ENCODE measurements around the gene TBX18.

Gene TBX18

DNA sequence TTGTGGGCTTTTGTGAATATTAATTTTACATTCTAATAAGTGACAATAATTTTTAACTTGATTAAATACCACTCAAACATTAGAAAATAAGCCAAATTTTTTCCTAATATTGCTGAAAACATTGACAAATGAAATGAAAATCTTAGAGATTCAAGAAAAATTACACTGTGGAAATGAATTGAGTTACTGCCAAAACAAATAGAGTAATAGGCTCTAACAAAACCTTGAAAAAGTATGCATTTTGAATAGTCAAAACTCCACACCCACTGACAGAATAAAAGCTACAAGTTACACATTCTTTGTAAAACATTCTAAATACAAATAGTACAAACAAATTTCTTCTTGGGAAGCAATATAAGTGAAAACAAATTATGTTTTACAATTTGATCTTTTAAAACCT lies 5.9 kb downstream of the TBX18 start:
- no peak overlapping the region for H3K4me3 ChIP-seq (ENCODE audit: insufficient read length, low read depth)
- peaks cover 35% of the 10 kb centered on the region for H3K27me3 ChIP-seq (ENCODE audit: insufficient read depth, insufficient read length)
- no peaks in the 10 kb centered on the region for H3K9me3 ChIP-seq (ENCODE audit: insufficient read depth, low read length)
- no peaks in the 10 kb centered on the region for H3K4me1 ChIP-seq (ENCODE audit: insufficient read depth, insufficient read length)
- TF ChIP-seq ZNF274 (IDR thresholded peaks at IDR 0.05; ENCODE audit: low read depth, low read length) (no peak), YY1 (IDR thresholded peaks at IDR 0.05; ENCODE audit: insufficient read depth, insufficient read length) (no peak), SUZ12 (IDR thresholded peaks at IDR 0.05; ENCODE audit: extremely low read depth, insufficient read depth, insufficient read length) (no peak)
- no peaks in the 10 kb centered on the region for H3K36me3 ChIP-seq (ENCODE audit: insufficient read depth, insufficient read length, low read length)
- no peak for DNase-seq (ENCODE audit: low read depth, low spot score)
- no peak overlapping the region for H3K9ac ChIP-seq (ENCODE audit: insufficient read length, low read depth)

GRCh38 chr6:84756877-84757276 lies 7.5 kb downstream of the TBX18 start:
- Histone ChIP-seq H3K36me3 (ENCODE audit: insufficient read depth, insufficient read length, low read length) (no peaks in the 10 kb centered on the region), H3K9ac (ENCODE audit: insufficient read length, low read depth) (no peak overlapping the region), H3K4me3 (ENCODE audit: insufficient read length, low read depth) (no peak overlapping the region), H3K9me3 (ENCODE audit: insufficient read depth, low read length) (no peaks in the 10 kb centered on the region), H3K27me3 (ENCODE audit: insufficient read depth, insufficient read length) (peaks cover 19% of the 10 kb centered on the region), H3K4me1 (ENCODE audit: insufficient read depth, insufficient read length) (no peaks in the 10 kb centered on the region)
- DNase-seq (ENCODE audit: low read depth, low spot score): no peak
- TF ChIP-seq SUZ12 (IDR thresholded peaks at IDR 0.05; ENCODE audit: extremely low read depth, insufficient read depth, insufficient read length) (no peak), ZNF274 (IDR thresholded peaks at IDR 0.05; ENCODE audit: low read depth, low read length) (no peak), YY1 (IDR thresholded peaks at IDR 0.05; ENCODE audit: insufficient read depth, insufficient read length) (no peak)

GRCh38 chr6:84756466-84756865 lies 7.9 kb downstream of the TBX18 start:
- Histone ChIP-seq H3K4me3 (ENCODE audit: insufficient read length, low read depth) (no peak overlapping the region), H3K27me3 (ENCODE audit: insufficient read depth, insufficient read length) (peaks cover 15% of the 10 kb centered on the region), H3K4me1 (ENCODE audit: insufficient read depth, insufficient read length) (no peaks in the 10 kb centered on the region), H3K9me3 (ENCODE audit: insufficient read depth, low read length) (no peaks in the 10 kb centered on the region), H3K36me3 (ENCODE audit: insufficient read depth, insufficient read length, low read length) (no peaks in the 10 kb centered on the region), H3K9ac (ENCODE audit: insufficient read length, low read depth) (no peak overlapping the region)
- DNase-seq (ENCODE audit: low read depth, low spot score): no peak
- TF ChIP-seq SUZ12 (IDR thresholded peaks at IDR 0.05; ENCODE audit: extremely low read depth, insufficient read depth, insufficient read length) (no peak), ZNF274 (IDR thresholded peaks at IDR 0.05; ENCODE audit: low read depth, low read length) (no peak)

DNA sequence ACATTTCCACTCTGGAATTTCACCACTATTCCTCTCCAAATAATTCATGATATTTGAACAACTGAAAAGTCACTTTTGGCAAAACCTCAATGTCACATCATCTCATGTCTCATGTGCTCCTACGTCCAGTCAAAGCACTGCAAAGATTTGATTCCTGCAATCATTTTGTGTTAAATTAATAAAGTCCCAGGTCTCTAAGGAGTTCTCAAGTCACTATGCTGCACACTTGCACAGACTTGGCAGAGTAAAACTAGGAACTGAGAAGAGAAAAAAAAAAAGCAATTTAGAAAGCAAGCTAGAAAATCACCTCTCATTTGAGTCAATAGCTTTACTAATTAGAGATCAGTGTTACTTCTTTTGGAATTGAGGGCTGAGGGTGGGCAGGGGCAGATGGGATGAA lies 11.2 kb downstream of the TBX18 start:
- no peaks in the 10 kb centered on the region for H3K36me3 ChIP-seq (ENCODE audit: insufficient read depth, insufficient read length, low read length)
- H3K4me1 ChIP-seq (ENCODE audit: insufficient read depth, insufficient read length): no peaks in the 10 kb centered on the region
- H3K4me3 ChIP-seq (ENCODE audit: insufficient read length, low read depth): no peak overlapping the region
- DNase-seq (ENCODE audit: low read depth, low spot score): no peak
- no peaks in the 10 kb centered on the region for H3K9me3 ChIP-seq (ENCODE audit: insufficient read depth, low read length)
- H3K9ac ChIP-seq (ENCODE audit: insufficient read length, low read depth): no peak overlapping the region
- H3K27me3 ChIP-seq (ENCODE audit: insufficient read depth, insufficient read length): no peaks in the 10 kb centered on the region
- TF ChIP-seq SUZ12 (IDR thresholded peaks at IDR 0.05; ENCODE audit: extremely low read depth, insufficient read depth, insufficient read length): no peak
- no peak for TF ChIP-seq YY1 (IDR thresholded peaks at IDR 0.05; ENCODE audit: insufficient read depth, insufficient read length)
- TF ChIP-seq ZNF274 (IDR thresholded peaks at IDR 0.05; ENCODE audit: low read depth, low read length): no peak

- Histone ChIP-seq H3K9ac (ENCODE audit: insufficient read length, low read depth) (no peak overlapping the region), H3K27me3 (ENCODE audit: insufficient read depth, insufficient read length) (no peaks in the 10 kb centered on the region), H3K9me3 (ENCODE audit: insufficient read depth, low read length) (no peaks in the 10 kb centered on the region), H3K4me3 (ENCODE audit: insufficient read length, low read depth) (no peak overlapping the region), H3K4me1 (ENCODE audit: insufficient read depth, insufficient read length) (no peaks in the 10 kb centered on the region), H3K36me3 (ENCODE audit: insufficient read depth, insufficient read length, low read length) (no peaks in the 10 kb centered on the region)
- no peak for DNase-seq (ENCODE audit: low read depth, low spot score)
- TF ChIP-seq ZNF274 (IDR thresholded peaks at IDR 0.05; ENCODE audit: low read depth, low read length) (no peak), YY1 (IDR thresholded peaks at IDR 0.05; ENCODE audit: insufficient read depth, insufficient read length) (no peak), SUZ12 (IDR thresholded peaks at IDR 0.05; ENCODE audit: extremely low read depth, insufficient read depth, insufficient read length) (no peak)
Measured at GRCh38 chr6:84752118-84752850, 12.1 kb downstream of the TBX18 start.

- no peak for DNase-seq (ENCODE audit: low read depth, low spot score)
- Histone ChIP-seq H3K4me1 (ENCODE audit: insufficient read depth, insufficient read length) (no peaks in the 10 kb centered on the region), H3K36me3 (ENCODE audit: insufficient read depth, insufficient read length, low read length) (no peaks in the 10 kb centered on the region), H3K9ac (ENCODE audit: insufficient read length, low read depth) (no peak overlapping the region), H3K4me3 (ENCODE audit: insufficient read length, low read depth) (no peak overlapping the region), H3K27me3 (ENCODE audit: insufficient read depth, insufficient read length) (no peaks in the 10 kb centered on the region), H3K9me3 (ENCODE audit: insufficient read depth, low read length) (no peaks in the 10 kb centered on the region)
- TF ChIP-seq SUZ12 (IDR thresholded peaks at IDR 0.05; ENCODE audit: extremely low read depth, insufficient read depth, insufficient read length): no peak
Measured at GRCh38 chr6:84749181-84749580, 15.2 kb downstream of the TBX18 start.

GRCh38 chr6:84748376-84748775 lies 16.0 kb downstream of the TBX18 start:
- Histone ChIP-seq H3K9me3 (ENCODE audit: insufficient read depth, low read length) (no peaks in the 10 kb centered on the region), H3K27me3 (ENCODE audit: insufficient read depth, insufficient read length) (no peaks in the 10 kb centered on the region), H3K9ac (ENCODE audit: insufficient read length, low read depth) (no peak overlapping the region), H3K36me3 (ENCODE audit: insufficient read depth, insufficient read length, low read length) (no peaks in the 10 kb centered on the region), H3K4me1 (ENCODE audit: insufficient read depth, insufficient read length) (no peaks in the 10 kb centered on the region), H3K4me3 (ENCODE audit: insufficient read length, low read depth) (no peak overlapping the region)
- TF ChIP-seq SUZ12 (IDR thresholded peaks at IDR 0.05; ENCODE audit: extremely low read depth, insufficient read depth, insufficient read length) (no peak), ZNF274 (IDR thresholded peaks at IDR 0.05; ENCODE audit: low read depth, low read length) (no peak), YY1 (IDR thresholded peaks at IDR 0.05; ENCODE audit: insufficient read depth, insufficient read length) (no peak)
- DNase-seq (ENCODE audit: low read depth, low spot score): no peak
